Measurements from ENCODE around the gene COX6B1.
A peak's percentile ranks its signal among the peaks of the same experiment; 100 is the strongest.
"Not testable (repeated sequence)": the region's sequence is repeated elsewhere in the genome, so short reads cannot be mapped to it uniquely, and the experiment has no call there.

COX6B1 gene

GRCh38 chr19:35691106-35691505, 43.0 kb downstream of the COX6B1 start:
- H3K9me3 ChIP-seq (ENCODE audit: low read length); H3K36me3 ChIP-seq (ENCODE audit: insufficient read depth, low read length); H3K4me3 ChIP-seq (ENCODE audit: low read length); H3K27me3 ChIP-seq (ENCODE audit: insufficient read depth, low read length); H2AFZ ChIP-seq (ENCODE audit: low read depth, low read length); H3K4me1 ChIP-seq (ENCODE audit: insufficient read depth, low read length): not testable (repeated sequence)

- Histone ChIP-seq H3K27me3 (ENCODE audit: insufficient read depth, low read length) (no peaks in the 10 kb centered on the region), H3K36me3 (ENCODE audit: insufficient read depth, low read length) (no peaks in the 10 kb centered on the region), H3K9me3 (ENCODE audit: low read length) (no peaks in the 10 kb centered on the region), H3K4me1 (ENCODE audit: insufficient read depth, low read length) (peaks cover 3% of the 10 kb centered on the region), H3K4me3 (ENCODE audit: low read length) (no peak overlapping the region), H2AFZ (ENCODE audit: low read depth, low read length) (no peak overlapping the region)
Observed at GRCh38 chr19:35692010-35692409, 43.9 kb downstream of the COX6B1 start.

GRCh38 chr19:35693422-35693821, 45.3 kb downstream of the COX6B1 start:
- Histone ChIP-seq H3K36me3 (ENCODE audit: insufficient read depth, low read length) (no peaks in the 10 kb centered on the region), H3K4me1 (ENCODE audit: insufficient read depth, low read length) (peaks cover 3% of the 10 kb centered on the region), H3K9me3 (ENCODE audit: low read length) (no peaks in the 10 kb centered on the region), H3K27me3 (ENCODE audit: insufficient read depth, low read length) (no peaks in the 10 kb centered on the region), H2AFZ (ENCODE audit: low read depth, low read length) (no peak overlapping the region), H3K4me3 (ENCODE audit: low read length) (no peak overlapping the region)

- H2AFZ ChIP-seq (ENCODE audit: low read depth, low read length), result no peak overlapping the region
- no peaks in the 10 kb centered on the region for H3K9me3 ChIP-seq (ENCODE audit: low read length)
- H3K36me3 ChIP-seq (ENCODE audit: insufficient read depth, low read length), result no peaks in the 10 kb centered on the region
- no peak overlapping the region for H3K4me3 ChIP-seq (ENCODE audit: low read length)
- no peaks in the 10 kb centered on the region for H3K27me3 ChIP-seq (ENCODE audit: insufficient read depth, low read length)
- peaks cover 3% of the 10 kb centered on the region for H3K4me1 ChIP-seq (ENCODE audit: insufficient read depth, low read length)
Observed at GRCh38 chr19:35693835-35694599, 45.9 kb downstream of the COX6B1 start.

GRCh38 chr19:35695895-35696422, 47.8 kb downstream of the COX6B1 start:
- Histone ChIP-seq H3K27me3 (ENCODE audit: insufficient read depth, low read length) (no peaks in the 10 kb centered on the region), H3K36me3 (ENCODE audit: insufficient read depth, low read length) (no peaks in the 10 kb centered on the region), H2AFZ (ENCODE audit: low read depth, low read length) (no peak overlapping the region), H3K9me3 (ENCODE audit: low read length) (no peaks in the 10 kb centered on the region), H3K4me3 (ENCODE audit: low read length) (no peak overlapping the region), H3K4me1 (ENCODE audit: insufficient read depth, low read length) (peaks cover 3% of the 10 kb centered on the region)

GRCh38 chr19:35696835-35697234, 48.7 kb downstream of the COX6B1 start:
- Histone ChIP-seq H3K9me3 (ENCODE audit: low read length) (no peaks in the 10 kb centered on the region), H3K36me3 (ENCODE audit: insufficient read depth, low read length) (no peaks in the 10 kb centered on the region), H3K4me1 (ENCODE audit: insufficient read depth, low read length) (peaks cover 3% of the 10 kb centered on the region), H3K4me3 (ENCODE audit: low read length) (no peak overlapping the region), H3K27me3 (ENCODE audit: insufficient read depth, low read length) (no peaks in the 10 kb centered on the region), H2AFZ (ENCODE audit: low read depth, low read length) (no peak overlapping the region)

- Histone ChIP-seq H2AFZ (ENCODE audit: low read depth, low read length) (peak overlapping the region; percentile 92), H3K9me3 (ENCODE audit: low read length) (no peaks in the 10 kb centered on the region), H3K27me3 (ENCODE audit: insufficient read depth, low read length) (no peaks in the 10 kb centered on the region), H3K4me1 (ENCODE audit: insufficient read depth, low read length) (peaks cover 3% of the 10 kb centered on the region), H3K36me3 (ENCODE audit: insufficient read depth, low read length) (no peaks in the 10 kb centered on the region), H3K4me3 (ENCODE audit: low read length) (peak overlapping the region; percentile 70)
Observed at GRCh38 chr19:35702223-35703012, 54.3 kb downstream of the COX6B1 start.

GRCh38 chr19:35703343-35703742, 55.2 kb downstream of the COX6B1 start:
- no peaks in the 10 kb centered on the region for H3K27me3 ChIP-seq (ENCODE audit: insufficient read depth, low read length)
- H3K9me3 ChIP-seq (ENCODE audit: low read length), result no peaks in the 10 kb centered on the region
- peaks cover 3% of the 10 kb centered on the region for H3K4me1 ChIP-seq (ENCODE audit: insufficient read depth, low read length)
- H3K36me3 ChIP-seq (ENCODE audit: insufficient read depth, low read length), result no peaks in the 10 kb centered on the region
- no peak overlapping the region for H3K4me3 ChIP-seq (ENCODE audit: low read length)
- H2AFZ ChIP-seq (ENCODE audit: low read depth, low read length), result no peak overlapping the region

GRCh38 chr19:35704218-35704617, 56.1 kb downstream of the COX6B1 start, which contains the start of gene ZBTB32:
Gene ZBTB32 (plus strand): TSS chr19:35704558. CDS start chr19:35714627, 10,069 bp downstream.
- no peaks in the 10 kb centered on the region for H3K36me3 ChIP-seq (ENCODE audit: insufficient read depth, low read length)
- peaks cover 3% of the 10 kb centered on the region for H3K4me1 ChIP-seq (ENCODE audit: insufficient read depth, low read length)
- no peak within 1 kb of the TSS for H3K4me3 ChIP-seq (ENCODE audit: low read length)
- no peak within 1 kb of the TSS for H2AFZ ChIP-seq (ENCODE audit: low read depth, low read length)
- H3K27me3 ChIP-seq (ENCODE audit: insufficient read depth, low read length), result no peaks in the 10 kb centered on the region
- H3K9me3 ChIP-seq (ENCODE audit: low read length), result no peaks in the 10 kb centered on the region
